22Rv1 (cell line): ENCODE data around the gene SCUBE1.

Experiments used
- H3K27ac ChIP-seq: fragments of 450-650 bp; 2 replicates; pipeline ENCODE4 v1.5.1; 2017
- CTCF ChIP-seq: fragments of 450-650 bp; IDR thresholded peaks from 2 replicates; pipeline ENCODE4 v1.5.1; 2017; ENCODE audit warnings: mild to moderate bottlenecking
- ZFX ChIP-seq: fragments of 450-650 bp; IDR thresholded peaks from 2 replicates; pipeline ENCODE4 v1.6.1; 2017; ENCODE audit warnings: antibody characterized with exemption, borderline replicate concordance

SCUBE1 gene

DNA sequence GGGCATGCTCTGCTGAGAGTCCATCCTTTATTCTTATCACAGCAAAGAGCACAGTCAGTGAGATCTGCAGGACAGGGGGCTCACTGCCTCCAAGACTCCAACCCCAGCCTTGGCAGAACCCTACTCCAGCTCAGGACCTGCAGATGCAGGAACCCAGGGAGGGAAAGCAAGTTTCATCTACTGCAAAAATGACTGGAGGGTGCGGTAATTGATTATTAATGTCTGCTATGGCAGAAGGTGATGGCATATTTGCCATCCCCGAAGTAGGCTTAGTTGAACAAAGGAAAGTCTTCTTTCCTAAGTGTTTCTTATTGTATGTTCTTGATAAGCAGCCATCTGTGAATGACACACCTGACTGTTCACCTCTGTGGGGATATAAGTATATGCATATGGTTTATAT lies 9.2 kb downstream of the SCUBE1 start:
- H3K27ac ChIP-seq: no peak overlapping the region
- TF ChIP-seq CTCF (no peak), ZFX (no peak)

GRCh38 chr22:43333156-43333555 lies 10.0 kb downstream of the SCUBE1 start:
- no peak overlapping the region for H3K27ac ChIP-seq
- TF ChIP-seq ZFX (no peak), CTCF (no peak)

DNA sequence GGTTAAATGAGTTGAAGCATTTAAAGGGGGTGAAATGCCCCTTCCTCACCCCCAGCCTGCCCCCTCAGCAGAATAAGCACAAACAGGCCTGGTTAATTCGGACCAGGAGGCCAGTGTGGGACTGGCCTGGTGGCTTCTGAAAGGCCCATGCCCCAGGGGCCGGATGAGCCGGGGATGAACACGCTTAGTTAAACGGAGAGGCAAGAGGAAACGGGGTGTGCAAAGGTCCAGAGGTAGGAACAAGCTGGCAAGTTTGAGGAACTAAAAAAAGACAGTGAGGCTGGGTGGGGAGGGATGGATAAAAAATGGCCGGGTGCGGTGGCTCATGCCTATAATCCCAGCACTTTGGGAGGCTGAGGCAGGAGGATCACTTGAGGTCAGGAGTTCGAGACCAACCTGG lies 11.5 kb downstream of the SCUBE1 start:
- no peak for TF ChIP-seq ZFX
- TF ChIP-seq CTCF: no peak

GRCh38 chr22:43331069-43331451 lies 12.1 kb downstream of the SCUBE1 start:
- no peak for TF ChIP-seq ZFX
- TF ChIP-seq CTCF: no peak
- H3K27ac ChIP-seq: no peak overlapping the region

More for the DNA sequence above, 11.5 kb downstream of the SCUBE1 start:
- H3K27ac ChIP-seq: no peak overlapping the region

DNA sequence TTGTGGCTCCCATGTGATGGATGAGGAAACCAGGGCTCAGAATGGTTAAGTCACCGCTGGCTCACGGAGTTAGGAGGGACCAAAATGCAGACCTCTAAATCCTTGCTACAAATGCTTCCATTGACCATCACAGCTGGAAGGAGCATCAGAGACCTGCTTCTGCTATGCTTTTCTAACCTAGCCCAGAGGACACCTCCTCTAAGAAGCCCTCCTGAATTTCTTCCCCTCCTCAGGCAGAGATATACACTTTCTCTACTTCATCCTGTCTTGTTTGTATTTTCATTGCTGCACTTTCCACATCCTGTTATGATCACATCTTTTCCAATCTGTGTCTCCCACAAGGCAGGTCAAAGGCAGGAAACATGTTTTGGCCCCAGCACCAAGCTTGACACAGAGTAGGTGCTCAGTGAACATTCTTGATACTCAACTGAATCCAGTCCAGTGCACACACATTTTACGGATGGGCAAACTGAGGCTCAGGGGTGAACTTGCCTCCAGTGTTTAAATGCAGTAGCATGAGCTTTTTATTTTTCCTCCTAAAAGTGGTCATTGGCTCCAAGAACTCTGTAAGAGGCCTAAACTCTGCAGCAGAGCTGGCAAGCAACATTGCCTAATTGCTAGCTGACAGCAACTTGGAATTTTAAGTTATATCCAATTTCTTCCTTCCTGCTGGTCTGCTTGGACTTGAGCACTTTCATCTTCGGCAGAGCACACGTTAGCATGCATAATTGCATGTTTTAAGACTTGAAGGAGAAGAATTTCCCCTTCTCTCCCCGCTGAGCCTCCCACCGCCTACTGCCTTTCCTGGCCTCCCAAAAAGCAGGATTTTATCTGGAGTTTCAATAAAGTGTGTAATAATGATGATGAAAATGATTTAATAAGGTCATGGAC lies 12.7 kb downstream of the SCUBE1 start:
- H3K27ac ChIP-seq: no peak overlapping the region
- TF ChIP-seq CTCF (no peak), ZFX (no peak)

- no peak for TF ChIP-seq ZFX
- no peak for TF ChIP-seq CTCF
- H3K27ac ChIP-seq: no peak overlapping the region
Measured at GRCh38 chr22:43329061-43329460, 14.1 kb downstream of the SCUBE1 start.

GRCh38 chr22:43327157-43327438 lies 16.1 kb downstream of the SCUBE1 start:
- no peak overlapping the region for H3K27ac ChIP-seq
- TF ChIP-seq CTCF: no peak
- TF ChIP-seq ZFX: no peak
